Lower leg skin (tissue), 4 donors: ENCODE data around the gene NSG1. TPM values are rescaled to one million over a fixed set of nuclear protein-coding genes. Genes with fewer than 3 reads are reported as not detected.

Source experiments
- DNase-seq, 2 donors: peaks; one replicate each; pipeline ENCODE4 v3.0.0-alpha.2; 2019; ENCODE audit warnings: low spot score in 2 of 2
- H3K4me3 ChIP-seq: fragments of 200-600 bp; sonication (generic); 2 replicates; pipeline ENCODE4 v1.5.1; 2017; ENCODE audit warnings: mild to moderate bottlenecking, low read depth; ENCODE audit not compliant: poor library complexity, severe bottlenecking
- POLR2A ChIP-seq, 2 donors: fragments of 450-650 bp; IDR thresholded peaks; one replicate each; pipeline ENCODE4 v1.6.1; 2016 to 2017; ENCODE audit warnings: antibody characterized with exemption in 2 of 2, mild to moderate bottlenecking in 1 of 2, moderate library complexity in 1 of 2
- WGBS, 2 donors: methylation state at CpG; one replicate each; pipeline ENCODE4 v1.1.5; 2018; 5-methylcytosine and 5-hydroxymethylcytosine counted together
- intact Hi-C: fragments of 100-400 bp; cut with DNase I; formaldehyde crosslinking; loops from one replicate; pipeline ENCODE4 v1.15.0; 2023; ENCODE audit warnings: low total_unique reads
- total RNA-seq, 4 donors: library from RNA; depleted of rRNA; stranded (reverse); fragments of >200 nt; gene quantifications; one replicate each; pipeline ENCODE4 v1.1.0, GENCODE V29; 2016
- TF ChIP-seq, protein P1 (sequence below), 3 donors: fragments of 450-650 bp; IDR thresholded peaks; one replicate each; pipeline ENCODE4 v1.5.1; 2016; ENCODE audit warnings: antibody characterized with exemption in 3 of 3, mild to moderate bottlenecking in 3 of 3, moderate library complexity in 2 of 3

Gene NSG1
- total RNA-seq, 4 donors from 2014 or later, result 109 to 158 (median 139) TPM

DNA sequence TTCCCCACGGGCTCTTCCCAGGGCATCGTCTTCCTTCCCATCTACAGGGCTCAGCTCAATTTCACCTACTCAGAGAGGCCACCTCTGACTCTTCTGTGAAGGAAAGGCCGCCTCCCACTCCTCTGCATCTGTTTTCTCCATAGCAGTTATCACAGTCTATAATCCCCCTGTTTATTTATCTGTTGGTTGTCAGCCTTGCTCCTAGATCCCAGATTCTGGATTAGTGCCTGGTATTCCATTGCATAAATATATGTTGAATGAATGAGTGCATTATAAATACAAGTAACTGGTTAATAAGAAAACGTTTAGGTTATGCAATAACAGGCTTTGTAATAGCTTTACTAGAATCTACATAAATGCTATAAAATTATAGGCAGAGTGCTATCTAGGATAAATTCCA lies 52.9 kb downstream of the NSG1 start:
- H3K4me3 ChIP-seq, result no peak overlapping the region
- no peak for DNase-seq
- WGBS, 2 donors, result 65 to 69% methylated on average over 4 of the region's 4 CpGs
- TF ChIP-seq, protein P1, sequence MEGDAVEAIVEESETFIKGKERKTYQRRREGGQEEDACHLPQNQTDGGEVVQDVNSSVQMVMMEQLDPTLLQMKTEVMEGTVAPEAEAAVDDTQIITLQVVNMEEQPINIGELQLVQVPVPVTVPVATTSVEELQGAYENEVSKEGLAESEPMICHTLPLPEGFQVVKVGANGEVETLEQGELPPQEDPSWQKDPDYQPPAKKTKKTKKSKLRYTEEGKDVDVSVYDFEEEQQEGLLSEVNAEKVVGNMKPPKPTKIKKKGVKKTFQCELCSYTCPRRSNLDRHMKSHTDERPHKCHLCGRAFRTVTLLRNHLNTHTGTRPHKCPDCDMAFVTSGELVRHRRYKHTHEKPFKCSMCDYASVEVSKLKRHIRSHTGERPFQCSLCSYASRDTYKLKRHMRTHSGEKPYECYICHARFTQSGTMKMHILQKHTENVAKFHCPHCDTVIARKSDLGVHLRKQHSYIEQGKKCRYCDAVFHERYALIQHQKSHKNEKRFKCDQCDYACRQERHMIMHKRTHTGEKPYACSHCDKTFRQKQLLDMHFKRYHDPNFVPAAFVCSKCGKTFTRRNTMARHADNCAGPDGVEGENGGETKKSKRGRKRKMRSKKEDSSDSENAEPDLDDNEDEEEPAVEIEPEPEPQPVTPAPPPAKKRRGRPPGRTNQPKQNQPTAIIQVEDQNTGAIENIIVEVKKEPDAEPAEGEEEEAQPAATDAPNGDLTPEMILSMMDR (IDR thresholded peaks at IDR 0.05), result no peak
- no peak for TF ChIP-seq POLR2A (IDR thresholded peaks at IDR 0.05)
- intact Hi-C loops, result no loop called here

DNA sequence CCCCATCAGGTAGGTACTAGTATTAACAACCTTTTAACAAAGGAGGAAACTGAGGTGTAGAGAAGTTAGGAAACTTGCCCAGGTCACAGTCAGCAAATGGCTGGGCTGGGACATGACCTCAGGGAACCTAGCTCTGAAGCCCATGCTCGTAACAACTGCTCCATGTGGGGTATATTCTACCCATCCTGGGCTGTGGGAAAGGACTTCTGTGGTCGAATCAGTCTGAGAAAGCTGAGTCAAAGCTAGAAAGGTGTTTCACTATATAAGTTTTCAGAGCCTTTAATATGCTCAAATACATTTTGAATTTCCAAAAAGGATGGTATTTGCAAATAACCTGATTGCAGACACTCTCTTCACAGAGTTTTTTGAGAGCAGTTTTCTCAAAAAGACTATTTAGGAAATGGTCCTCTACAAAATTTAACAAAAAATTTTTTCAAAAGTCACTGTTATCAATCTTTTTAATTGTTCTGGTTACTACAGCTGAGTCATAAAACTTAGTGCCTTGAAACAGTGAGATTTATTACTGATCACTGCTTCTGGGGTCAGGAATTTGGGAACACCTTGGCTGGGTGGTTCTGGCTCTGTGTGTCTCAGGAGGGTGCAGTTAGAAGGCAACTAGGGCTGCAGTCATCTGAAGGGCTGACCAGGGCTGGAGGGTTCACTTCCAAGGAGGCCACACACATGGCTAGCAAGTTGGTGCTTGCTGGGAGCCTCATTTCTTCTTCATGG lies 53.6 kb downstream of the NSG1 start:
- TF ChIP-seq, protein P1 (IDR thresholded peaks at IDR 0.05), result no peak
- no peak for TF ChIP-seq POLR2A (IDR thresholded peaks at IDR 0.05)
- 81 to 88% methylated on average over 2 of the region's 2 CpGs for WGBS, 2 donors
- intact Hi-C loops, result loop anchor here (1.0 kb wide), 1 partner anchor 23 kb away; no protein-coding TSS in a partner anchor
- H3K4me3 ChIP-seq, result no peak overlapping the region
- DNase-seq, result no peak

DNA sequence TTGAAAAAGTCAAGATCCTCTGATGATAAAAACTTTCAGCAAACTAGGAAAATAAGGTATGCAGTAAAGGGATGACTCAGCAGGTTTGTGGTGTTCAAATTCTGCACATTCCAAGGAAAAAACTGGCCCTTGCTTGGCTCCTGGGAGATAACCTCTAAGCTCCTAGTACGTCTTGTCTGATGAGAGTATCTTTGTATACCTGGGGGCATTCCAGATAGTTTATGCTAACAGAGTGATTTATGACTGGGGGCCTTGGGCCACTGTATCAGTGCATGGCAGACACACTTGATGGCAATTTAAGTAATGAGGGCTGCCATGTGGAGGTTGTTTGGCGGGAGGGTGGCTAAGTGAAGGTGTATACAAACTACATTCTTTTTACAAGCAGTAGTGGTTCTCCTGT lies 56.9 kb downstream of the NSG1 start:
- no peak for TF ChIP-seq POLR2A (IDR thresholded peaks at IDR 0.05)
- TF ChIP-seq, protein P1 (IDR thresholded peaks at IDR 0.05), result no peak
- intact Hi-C loops, result no loop called here
- 76 to 80% methylated on average over 2 of the region's 2 CpGs for WGBS, 2 donors

DNA sequence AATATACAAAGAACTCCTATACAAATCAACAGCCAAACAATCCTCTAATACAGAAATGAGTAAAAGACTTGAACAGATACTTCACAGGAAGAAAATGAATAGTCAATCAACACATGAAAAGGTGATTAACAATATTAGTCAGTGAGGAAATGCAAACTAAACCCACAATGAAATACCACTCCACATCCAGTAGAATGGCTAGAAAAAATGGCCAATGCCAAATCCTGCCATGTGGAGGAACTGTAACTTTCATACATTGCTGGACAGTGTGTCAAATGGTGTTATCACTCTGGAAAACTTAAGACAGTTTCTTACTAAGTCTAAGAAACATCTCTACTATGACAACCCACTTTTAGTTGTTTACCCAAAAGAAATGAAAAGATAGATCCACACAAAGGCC lies 59.5 kb downstream of the NSG1 start:
- TF ChIP-seq, protein P1 (IDR thresholded peaks at IDR 0.05), result no peak
- TF ChIP-seq POLR2A (IDR thresholded peaks at IDR 0.05), result no peak
- H3K4me3 ChIP-seq, result no peak overlapping the region
- intact Hi-C loops, result no loop called here
- no peak for DNase-seq

More for the DNA sequence above, 56.9 kb downstream of the NSG1 start:
- DNase-seq, result no peak
- no peak overlapping the region for H3K4me3 ChIP-seq

DNA sequence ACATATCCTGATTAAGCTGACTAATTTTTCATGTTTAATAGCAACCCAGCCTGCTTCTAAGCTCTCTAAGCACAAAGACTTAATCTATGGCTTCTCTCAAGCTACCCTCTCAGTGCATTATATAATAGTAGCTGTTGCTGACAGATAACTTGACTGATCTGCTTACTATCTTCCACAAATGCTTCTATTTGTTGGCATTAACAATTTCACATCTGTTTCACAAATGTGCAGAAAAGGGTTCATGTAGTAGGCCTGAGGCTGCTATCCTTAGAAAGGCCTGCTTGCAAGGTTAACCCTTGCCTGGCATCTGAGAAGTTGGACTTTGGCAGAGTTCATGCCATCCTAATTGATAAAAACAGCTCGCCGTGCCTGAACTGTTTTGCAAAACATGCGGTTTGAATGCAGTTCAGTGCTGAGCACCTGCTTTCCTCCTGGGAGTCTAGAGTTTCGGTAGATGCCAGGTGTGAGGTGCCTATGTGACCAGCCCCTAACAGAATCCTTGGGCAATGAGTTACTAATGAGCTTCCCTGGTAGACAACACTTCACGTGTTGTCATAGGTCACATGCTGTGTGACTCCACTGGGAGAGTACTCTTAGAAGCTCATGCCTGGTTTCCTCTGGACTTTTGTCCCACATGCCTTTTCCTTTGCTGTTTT lies 68.4 kb downstream of the NSG1 start:
- 85 to 93% methylated on average over 5 of the region's 5 CpGs for WGBS, 2 donors

More for the DNA sequence above, 68.4 kb downstream of the NSG1 start:
- TF ChIP-seq, protein P1 (IDR thresholded peaks at IDR 0.05), result no peak
- H3K4me3 ChIP-seq, result no peak overlapping the region
- no peak for DNase-seq
- intact Hi-C loops, result no loop called here
